ENCODE data around the gene ACR.
A peak's percentile ranks its signal among the peaks of the same experiment; 100 is the strongest.

ACR gene

GRCh38 chr22:50737728-50738648, at the start of gene ACR:
Gene ACR (plus strand): TSS chr22:50738204. CDS start chr22:50738236, 32 bp downstream.
- peak; percentile 32 for DNase-seq

GRCh38 chr22:50688448-50688847, 49.6 kb upstream of the ACR start:
- peak; percentile 42 for DNase-seq

GRCh38 chr22:50691521-50691920, 46.5 kb upstream of the ACR start:
- DNase-seq, result no peak

GRCh38 chr22:50693462-50693861, 44.5 kb upstream of the ACR start:
- no peak for DNase-seq

- no peak for DNase-seq
Observed at GRCh38 chr22:50694099-50694605, 43.9 kb upstream of the ACR start.

- no peak for DNase-seq
Observed at GRCh38 chr22:50694766-50695420, 43.1 kb upstream of the ACR start.

GRCh38 chr22:50695421-50696250, 42.4 kb upstream of the ACR start:
- no peak for DNase-seq

GRCh38 chr22:50696251-50696798, 41.7 kb upstream of the ACR start:
- no peak for DNase-seq

- DNase-seq, result no peak
Observed at GRCh38 chr22:50696799-50697561, 41.0 kb upstream of the ACR start.

GRCh38 chr22:50697667-50698506, 40.1 kb upstream of the ACR start:
- DNase-seq, result no peak

- no peak for DNase-seq
Observed at GRCh38 chr22:50698546-50698945, 39.5 kb upstream of the ACR start.

- DNase-seq, result no peak
Observed at GRCh38 chr22:50699001-50699755, 38.8 kb upstream of the ACR start.

- DNase-seq, result no peak
Observed at GRCh38 chr22:50699756-50700386, 38.1 kb upstream of the ACR start.

GRCh38 chr22:50700387-50701075, 37.5 kb upstream of the ACR start:
- no peak for DNase-seq

GRCh38 chr22:50701076-50701419, 37.0 kb upstream of the ACR start:
- no peak for DNase-seq

GRCh38 chr22:50701428-50702154, 36.4 kb upstream of the ACR start:
- no peak for DNase-seq

GRCh38 chr22:50702261-50702671, 35.7 kb upstream of the ACR start:
- DNase-seq, result no peak

All from activated CD8-positive, alpha-beta memory T cell treated with anti-CD3 and anti-CD28 coated beads, Interleukin-2, amount 50 U/mL, for 48 hours (primary cell).